ENCODE measurements around the gene KCNJ9. TPM values are rescaled to one million over a fixed set of nuclear protein-coding genes. Genes with fewer than 3 reads are reported as not detected.

Gene KCNJ9
- total and polyA plus RNA-seq, 4 donors: not detected

- Histone ChIP-seq H3K4me1 (ENCODE audit: control insufficient read depth in 5 of 5, insufficient read depth in 5 of 5, low read length in 5 of 5) (peaks cover 0 to 43% (median 21%) of the 10 kb centered on the region in 5 donors), H3K27me3 (ENCODE audit: control insufficient read depth in 3 of 3, insufficient read depth in 3 of 3, low read length in 2 of 3) (no peaks in the 10 kb centered on the region), H3K36me3 (ENCODE audit: control insufficient read depth in 4 of 4, insufficient read depth in 4 of 4, low read length in 4 of 4) (no peaks in the 10 kb centered on the region), H3K9me3 (ENCODE audit: control insufficient read depth in 4 of 4, insufficient read depth in 3 of 4, low read length in 3 of 4) (no peaks in the 10 kb centered on the region), H3K9ac (ENCODE audit: insufficient read depth in 1 of 2, low read length in 2 of 2) (no peak overlapping the region), H3K27ac (ENCODE audit: low read depth in 1 of 2, low read length in 1 of 2) (no peak overlapping the region), H3K4me3 (no peak overlapping the region)
- DNase-seq: no peak
- 94 to 96% methylated on average over 5 of the region's 5 CpGs for WGBS, 2 donors
- ATAC-seq (ENCODE audit: insufficient read depth, low FRiP score): no peak
- TF ChIP-seq CTCF (IDR thresholded peaks at IDR 0.05; ENCODE audit: control extremely low read depth, extremely low read depth): no peak
These were observed 23.8 kb downstream of the KCNJ9 start for GRCh38 chr1:160105155-160105554.

- no peaks in the 10 kb centered on the region for H3K27me3 ChIP-seq (ENCODE audit: control insufficient read depth in 3 of 3, insufficient read depth in 3 of 3, low read length in 2 of 3)
- no peaks in the 10 kb centered on the region for H3K36me3 ChIP-seq (ENCODE audit: control insufficient read depth in 4 of 4, insufficient read depth in 4 of 4, low read length in 4 of 4)
- 93 to 96% methylated on average over 1 of the region's 1 CpG for WGBS, 2 donors
- no peak for TF ChIP-seq CTCF (IDR thresholded peaks at IDR 0.05; ENCODE audit: control extremely low read depth, extremely low read depth)
- H3K4me1 ChIP-seq (ENCODE audit: control insufficient read depth in 5 of 5, insufficient read depth in 5 of 5, low read length in 5 of 5): peaks cover 0 to 29% (median 9%) of the 10 kb centered on the region in 5 donors
- H3K9me3 ChIP-seq (ENCODE audit: control insufficient read depth in 4 of 4, insufficient read depth in 3 of 4, low read length in 3 of 4): no peaks in the 10 kb centered on the region
- H3K4me3 ChIP-seq: no peak overlapping the region
- H3K9ac ChIP-seq (ENCODE audit: insufficient read depth in 1 of 2, low read length in 2 of 2): no peak overlapping the region
- ATAC-seq (ENCODE audit: insufficient read depth, low FRiP score) (no peak), DNase-seq (no peak)
- no peak overlapping the region for H3K27ac ChIP-seq (ENCODE audit: low read depth in 1 of 2, low read length in 1 of 2)
These were observed 26.2 kb downstream of the KCNJ9 start for GRCh38 chr1:160107512-160107911.

GRCh38 chr1:160108888-160109662 lies 27.7 kb downstream of the KCNJ9 start:
- Histone ChIP-seq H3K4me1 (ENCODE audit: control insufficient read depth in 5 of 5, insufficient read depth in 5 of 5, low read length in 5 of 5) (peaks cover 0 to 20% (median 3%) of the 10 kb centered on the region in 5 donors), H3K4me3 (no peak overlapping the region), H3K9me3 (ENCODE audit: control insufficient read depth in 4 of 4, insufficient read depth in 3 of 4, low read length in 3 of 4) (no peaks in the 10 kb centered on the region), H3K36me3 (ENCODE audit: control insufficient read depth in 4 of 4, insufficient read depth in 4 of 4, low read length in 4 of 4) (no peaks in the 10 kb centered on the region), H3K27ac (ENCODE audit: low read depth in 1 of 2, low read length in 1 of 2) (no peak overlapping the region), H3K27me3 (ENCODE audit: control insufficient read depth in 3 of 3, insufficient read depth in 3 of 3, low read length in 2 of 3) (no peaks in the 10 kb centered on the region), H3K9ac (ENCODE audit: insufficient read depth in 1 of 2, low read length in 2 of 2) (no peak overlapping the region)
- 43 to 65% methylated on average over 6 of the region's 6 CpGs for WGBS, 2 donors
- no peak for TF ChIP-seq CTCF (IDR thresholded peaks at IDR 0.05; ENCODE audit: control extremely low read depth, extremely low read depth)
- DNase-seq (peak; percentile 60 to 78 (median 72)), ATAC-seq (ENCODE audit: insufficient read depth, low FRiP score) (no peak)
